Activated CD4-positive, CD25-positive, alpha-beta regulatory T cell (primary cell): Measurements from ENCODE around the gene TPD52L1.

Experiments
- DNase-seq, 4 experiments: peaks; one replicate each; lab custom pipeline; 2025; lab: John Stamatoyannopoulos, UW

TPD52L1 gene

DNA sequence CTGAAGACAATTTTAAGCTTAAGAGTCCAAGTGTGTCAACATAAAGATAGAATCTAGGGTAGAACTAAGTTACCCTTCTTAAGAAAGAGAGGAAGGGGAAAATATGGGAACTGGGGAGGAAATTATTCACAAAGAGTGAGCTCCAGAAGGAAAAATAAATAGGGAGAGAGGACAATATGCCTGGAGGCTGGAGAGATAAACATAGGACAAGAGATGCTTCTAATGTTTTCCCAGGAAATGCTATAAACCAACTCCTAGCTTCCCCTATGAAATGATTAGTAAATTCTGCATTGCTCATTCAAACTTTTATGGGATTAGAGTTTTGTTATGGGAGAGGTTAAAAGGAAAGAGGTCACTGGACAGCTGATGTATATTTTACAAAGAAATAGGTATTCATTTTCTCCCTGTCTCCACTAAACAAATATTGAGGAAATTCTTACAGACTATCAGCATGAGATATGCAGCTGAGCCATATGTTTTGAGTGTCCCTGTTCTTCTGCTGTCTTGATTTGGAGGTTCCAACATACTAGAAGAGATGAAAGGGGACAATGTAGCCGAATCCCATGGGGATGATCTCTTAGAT lies 22.0 kb downstream of the TPD52L1 start:
- no peak for DNase-seq

DNA sequence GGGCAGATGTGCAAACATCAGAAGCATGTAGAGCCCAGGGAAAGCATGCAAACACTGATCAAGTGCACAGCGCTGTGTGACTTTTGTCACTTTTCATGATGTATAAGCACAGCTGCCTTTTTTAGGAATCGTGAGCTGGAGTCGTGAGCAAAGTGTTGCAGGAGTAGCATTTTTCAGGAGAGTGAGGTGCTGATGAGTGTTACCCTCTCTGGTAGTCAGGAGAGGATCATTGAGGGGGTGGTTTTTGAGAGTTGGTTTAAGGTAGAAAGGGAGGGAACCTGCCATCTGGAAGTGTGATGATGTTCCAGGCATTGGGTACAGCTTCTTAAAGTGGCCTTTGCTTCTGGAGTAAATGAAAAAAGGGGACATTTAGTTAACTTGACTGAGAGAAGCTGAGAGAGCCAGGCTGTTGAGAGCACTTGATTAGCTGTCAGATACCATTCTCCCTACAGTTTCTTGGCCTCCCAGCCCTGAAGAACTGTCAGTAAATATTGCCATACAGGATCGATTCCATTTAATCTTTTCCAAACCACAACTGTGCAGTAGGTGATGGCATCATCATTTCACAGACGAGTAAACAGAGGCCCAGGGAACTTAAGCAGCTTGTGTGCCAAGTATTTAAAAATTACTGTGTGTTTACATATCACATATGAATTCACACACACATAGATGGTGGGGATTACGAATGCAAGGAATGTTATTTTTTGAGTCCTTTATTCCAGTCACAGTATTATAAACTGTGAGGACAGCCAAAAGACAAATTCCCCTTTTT lies 28.9 kb downstream of the TPD52L1 start:
- no peak for DNase-seq

- DNase-seq: no peak
These were observed 29.8 kb downstream of the TPD52L1 start for GRCh38 chr6:125183391-125183790.

GRCh38 chr6:125188037-125188436 lies 34.5 kb downstream of the TPD52L1 start:
- DNase-seq: no peak

GRCh38 chr6:125188594-125189203 lies 35.1 kb downstream of the TPD52L1 start:
- DNase-seq: no peak

DNA sequence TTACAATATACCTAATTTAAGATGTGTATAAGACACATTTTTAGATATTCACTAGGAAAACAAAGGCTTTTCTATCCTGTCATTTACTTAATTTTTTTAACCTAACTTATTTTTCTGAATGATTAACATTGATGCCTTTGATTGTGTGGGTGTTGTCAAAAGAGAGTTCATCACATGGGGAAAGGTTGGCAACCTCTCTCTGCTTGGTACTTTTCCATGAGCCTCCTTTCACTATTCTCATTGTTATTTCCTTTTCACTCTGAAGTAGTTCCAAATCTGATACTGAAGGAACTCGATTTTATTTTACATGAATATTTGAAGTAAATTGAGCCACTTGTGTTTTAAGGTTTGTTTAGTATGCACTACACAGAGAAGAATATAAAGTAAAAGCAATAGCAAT lies 35.9 kb downstream of the TPD52L1 start:
- DNase-seq: no peak

- no peak for DNase-seq
These were observed 37.1 kb downstream of the TPD52L1 start for GRCh38 chr6:125190667-125191066.

- DNase-seq: peak in 2 of 4 experiments; percentile 4 to 6
These were observed 38.5 kb downstream of the TPD52L1 start for GRCh38 chr6:125191916-125192609.

DNA sequence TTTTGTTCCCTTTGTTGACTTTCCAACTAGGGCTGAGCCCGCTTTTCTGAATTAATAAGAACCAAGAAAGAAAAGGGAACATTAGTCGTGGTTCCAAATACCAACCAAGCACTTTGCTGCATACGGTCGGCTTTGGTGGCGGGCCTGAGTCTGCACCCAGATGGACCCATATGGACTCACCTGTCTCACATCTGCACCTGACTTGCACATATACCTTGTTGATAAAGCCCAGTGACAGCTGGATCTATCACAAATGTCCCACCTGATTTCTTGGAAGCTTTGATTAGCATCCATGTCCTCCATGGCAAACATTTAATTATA lies 39.0 kb downstream of the TPD52L1 start:
- no peak for DNase-seq

DNA sequence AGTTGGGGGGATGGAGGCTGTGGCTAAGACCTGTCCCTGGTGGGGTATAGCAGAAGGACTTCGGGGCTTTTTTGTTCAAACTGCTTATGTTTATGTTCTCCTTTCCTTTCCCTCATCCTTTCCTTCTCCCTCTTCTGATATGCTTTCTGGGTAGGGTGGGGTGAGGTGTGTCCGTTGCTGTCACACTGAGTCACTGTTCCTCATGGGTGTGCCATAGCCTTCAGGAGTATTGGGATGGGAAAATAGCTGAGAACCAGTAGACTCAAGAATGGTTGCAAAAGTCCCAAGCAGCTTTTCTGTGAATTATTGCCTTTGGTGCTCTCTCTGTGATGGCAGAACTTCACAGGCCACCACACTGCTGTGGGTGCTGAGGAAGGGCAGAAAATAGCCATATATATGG lies 39.6 kb downstream of the TPD52L1 start:
- DNase-seq: no peak

GRCh38 chr6:125194941-125195340 lies 41.4 kb downstream of the TPD52L1 start:
- no peak for DNase-seq

DNA sequence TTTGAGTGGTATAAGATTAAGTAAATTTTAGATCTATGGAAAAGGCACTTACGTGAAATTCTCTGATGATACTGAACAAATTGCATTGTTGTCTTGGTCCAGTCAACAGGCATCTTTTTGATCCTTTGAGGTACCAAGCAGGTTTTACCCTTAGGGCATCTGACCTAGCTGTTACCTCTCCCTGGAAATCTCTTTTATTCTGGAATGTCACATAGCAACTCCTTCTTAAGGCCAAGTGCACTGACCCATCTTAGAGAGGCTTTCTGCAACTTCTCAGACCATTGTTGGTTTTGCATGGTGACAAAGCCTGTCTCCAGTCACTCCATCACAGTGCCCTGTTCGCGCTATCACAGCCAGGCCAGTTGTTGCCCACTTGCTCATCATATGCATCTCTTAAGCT lies 42.0 kb downstream of the TPD52L1 start:
- no peak for DNase-seq

GRCh38 chr6:125196613-125197012 lies 43.0 kb downstream of the TPD52L1 start:
- no peak for DNase-seq

DNA sequence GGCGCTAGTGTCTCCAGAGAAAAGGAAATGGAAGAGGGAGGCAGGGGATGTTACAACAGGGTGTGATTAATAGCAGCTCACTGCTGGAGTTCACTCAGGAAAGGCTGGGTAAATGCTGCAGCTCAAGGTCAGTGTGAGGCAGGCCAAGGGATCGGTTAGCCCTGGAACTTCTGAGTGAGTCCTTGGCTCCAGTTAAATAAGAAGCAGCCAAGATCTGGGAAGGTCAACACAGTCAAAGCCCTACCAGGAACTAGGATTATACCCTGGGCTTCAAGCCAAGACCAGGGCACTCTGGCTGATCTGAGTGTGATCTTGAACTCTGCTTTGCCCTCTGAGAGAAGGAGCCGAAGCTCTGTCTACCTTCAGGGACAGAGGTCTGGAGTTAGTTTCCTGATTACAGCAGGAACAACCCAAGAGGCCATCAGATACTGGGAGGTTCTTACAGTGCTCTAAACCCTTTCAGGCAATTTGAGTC lies 44.3 kb downstream of the TPD52L1 start:
- DNase-seq: no peak

DNA sequence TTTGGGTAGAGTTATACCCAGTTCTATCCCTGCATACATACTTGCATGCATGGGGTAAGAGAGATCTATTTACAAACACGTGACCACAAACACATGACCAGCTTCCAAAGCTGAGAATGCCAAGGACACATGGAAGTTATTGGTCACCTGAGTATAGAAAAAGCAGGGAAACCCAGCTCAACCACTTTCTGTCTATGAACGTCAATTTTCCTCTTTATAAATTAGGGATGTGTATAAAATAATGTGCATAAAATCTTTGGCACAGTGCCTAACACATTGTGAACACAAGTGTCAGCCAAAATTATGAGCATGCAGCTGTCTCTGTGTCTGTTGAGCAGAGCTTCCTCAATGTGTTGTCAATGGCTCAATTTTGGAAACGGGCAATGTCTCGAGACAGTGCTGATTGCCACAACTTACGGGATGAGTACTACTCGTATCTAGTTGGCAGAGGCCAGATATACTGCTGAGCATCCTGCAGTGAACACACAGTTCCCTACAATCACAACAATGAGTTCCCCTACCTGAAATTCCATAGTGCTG lies 44.9 kb downstream of the TPD52L1 start:
- no peak for DNase-seq

DNA sequence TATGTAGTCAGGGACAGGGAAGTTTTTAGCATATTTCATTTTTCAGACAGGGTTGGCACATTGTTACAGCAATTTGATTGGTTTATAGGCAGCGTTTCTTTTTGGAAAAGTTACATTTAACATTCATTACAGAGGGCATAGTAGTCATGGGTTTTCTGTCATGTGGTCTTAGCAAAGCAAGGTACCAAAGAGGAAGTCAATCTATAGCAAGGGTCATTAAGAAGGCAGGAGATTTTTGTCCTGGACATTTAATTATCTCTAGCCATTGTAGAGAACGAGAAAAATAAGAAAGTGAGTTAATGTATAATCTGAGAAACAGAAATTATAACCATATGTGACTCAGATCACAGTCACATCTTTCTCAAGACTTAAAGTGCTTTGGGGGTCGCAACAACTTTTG lies 47.4 kb downstream of the TPD52L1 start:
- no peak for DNase-seq

DNA sequence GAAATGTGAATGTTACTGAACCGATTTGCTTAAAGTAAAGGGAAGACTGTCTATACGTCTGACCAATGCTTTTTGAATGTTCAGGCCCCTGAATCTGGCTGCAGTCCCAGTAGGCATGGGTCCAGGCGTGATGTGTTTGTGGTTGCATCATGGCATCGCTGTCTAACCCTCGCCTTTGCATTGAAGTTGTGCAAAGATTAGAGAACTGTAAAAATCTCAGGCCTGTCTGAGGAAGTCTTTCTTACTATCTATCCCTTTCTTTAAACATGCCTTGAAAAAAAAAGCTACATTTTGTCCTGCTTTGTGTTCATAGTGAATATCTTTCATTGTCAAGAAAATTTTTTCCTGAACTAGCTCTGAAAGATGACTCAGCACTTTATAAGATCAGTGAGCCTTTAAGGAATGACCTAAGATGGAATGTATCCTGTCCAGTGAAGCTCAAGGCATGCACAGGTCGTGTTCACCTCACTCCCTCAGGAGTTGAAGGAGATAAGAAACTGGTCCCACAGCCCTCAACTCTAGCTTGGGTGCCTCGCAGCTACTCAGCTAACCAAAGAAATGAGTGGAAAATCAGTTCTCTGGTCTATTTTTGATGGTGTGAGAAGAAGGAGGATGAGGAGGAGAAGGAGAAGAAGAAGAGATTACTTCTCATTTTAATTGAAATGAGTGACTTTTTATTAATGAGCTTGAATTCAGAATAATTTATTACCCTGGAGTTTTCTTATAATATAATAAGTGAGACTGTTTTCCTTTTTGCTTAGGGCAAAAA lies 48.6 kb downstream of the TPD52L1 start:
- no peak for DNase-seq

DNA sequence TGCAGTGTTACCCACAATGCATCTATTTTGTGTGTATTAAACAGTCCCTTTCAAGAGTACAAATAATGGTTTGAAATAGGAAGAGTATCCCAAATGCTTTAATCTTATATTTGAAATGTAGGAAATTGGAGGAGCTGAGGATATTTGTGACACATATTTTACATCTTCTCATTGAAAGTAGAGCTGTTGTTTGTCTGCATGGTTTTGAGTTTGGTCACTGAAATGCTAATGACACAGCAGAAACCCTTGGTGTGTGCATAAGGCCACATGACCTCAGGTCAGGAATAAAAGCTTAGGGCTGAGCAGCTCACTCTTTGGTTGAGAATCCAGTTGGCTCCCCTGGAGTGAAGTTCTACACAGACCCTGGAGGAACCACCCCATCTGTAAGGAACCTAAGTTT lies 49.8 kb downstream of the TPD52L1 start:
- DNase-seq: no peak

- DNase-seq: no peak
These were observed 52.4 kb downstream of the TPD52L1 start for GRCh38 chr6:125205931-125206330.

DNA sequence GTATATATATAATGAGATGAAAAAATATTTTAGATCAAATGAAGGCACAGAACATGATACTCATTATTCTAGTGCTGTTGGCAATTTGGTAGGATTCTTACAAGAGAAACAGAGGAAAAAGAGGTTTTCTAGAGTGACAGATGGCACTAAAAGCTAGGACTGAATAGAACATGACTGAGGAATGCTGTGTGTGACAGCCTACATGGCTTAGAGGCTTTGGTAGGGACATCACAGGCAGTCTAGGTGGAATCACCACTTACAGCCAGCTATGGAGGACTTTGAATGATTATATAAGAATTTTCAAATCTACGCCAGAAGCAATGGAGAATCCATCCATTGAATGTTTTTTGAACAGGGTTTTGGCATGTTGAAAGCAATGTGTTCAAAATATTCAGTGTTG lies 52.8 kb downstream of the TPD52L1 start:
- DNase-seq: no peak

GRCh38 chr6:125207956-125208355 lies 54.4 kb downstream of the TPD52L1 start:
- DNase-seq: no peak
